Testis (tissue), 2 donors: ENCODE data around the gene SYCE1.
"Not testable (repeated sequence)": the region's sequence is repeated elsewhere in the genome, so short reads cannot be mapped to it uniquely, and the experiment has no call there.

Experiments
- CTCF ChIP-seq, 3 experiments: fragments of 450-650 bp in 2 of 3; fragments of 200-600 bp in 1 of 3; sonication (generic) in 1 of 3; IDR thresholded peaks; one replicate each; pipeline ENCODE4 v1.5.1; 2016 to 2019; ENCODE audit warnings: antibody characterized with exemption in 3 of 3, mild to moderate bottlenecking in 2 of 3, moderate library complexity in 1 of 3
- POLR2A ChIP-seq: fragments of 450-650 bp; IDR thresholded peaks from one replicate; pipeline ENCODE4 v1.6.1; 2017; ENCODE audit warnings: antibody characterized with exemption, mild to moderate bottlenecking, moderate library complexity

- not testable (repeated sequence) for TF ChIP-seq POLR2A; CTCF (IDR thresholded peaks at IDR 0.05)
These were observed 3.6 kb upstream of the SYCE1 start for GRCh38 chr10:133568831-133569527.
